Lung (tissue), 12 donors: Measurements from ENCODE around the gene RTTN. TPM values are rescaled to one million over a fixed set of nuclear protein-coding genes. Genes with fewer than 3 reads are reported as not detected.

ENCODE experiments used
- ATAC-seq: fragments of 200-7000 bp; cut with Tn5 transposase; one replicate; pipeline ENCODE4 v1.9.1; 2020; ENCODE audit warnings: moderate number of reproducible peaks; ENCODE audit not compliant: insufficient read depth, low FRiP score
- DNase-seq, 3 donors: peaks; one replicate each; pipeline ENCODE4 v3.0.0-alpha.2; 2013 to 2017
- H3K27ac ChIP-seq, 2 donors: one replicate each; pipeline ENCODE4 v1.5.1; 2013; ENCODE audit warnings: mild to moderate bottlenecking in 2 of 2, moderate library complexity in 2 of 2, control low read depth in 1 of 2, inconsistent platforms in 1 of 2, low read depth in 1 of 2, low read length in 1 of 2
- H3K27me3 ChIP-seq, 3 donors: one replicate each; pipeline ENCODE4 v1.5.1; 2013; ENCODE audit warnings: low read length in 2 of 3; ENCODE audit not compliant: control insufficient read depth in 3 of 3, insufficient read depth in 3 of 3
- H3K36me3 ChIP-seq, 4 donors: one replicate each; pipeline ENCODE4 v1.5.1; 2013; ENCODE audit warnings: low read length in 4 of 4, mild to moderate bottlenecking in 1 of 4, moderate library complexity in 1 of 4; ENCODE audit not compliant: control insufficient read depth in 4 of 4, insufficient read depth in 4 of 4
- H3K4me1 ChIP-seq, 5 donors: one replicate each; pipeline ENCODE4 v1.5.1; 2013; ENCODE audit warnings: low read length in 5 of 5, mild to moderate bottlenecking in 2 of 5, moderate library complexity in 1 of 5; ENCODE audit not compliant: control insufficient read depth in 5 of 5, insufficient read depth in 5 of 5
- H3K4me3 ChIP-seq: one replicate; pipeline ENCODE4 v1.5.1; 2013; ENCODE audit warnings: mild to moderate bottlenecking, control low read depth, moderate library complexity
- H3K9ac ChIP-seq, 2 donors: one replicate each; pipeline ENCODE4 v1.5.1; 2013; ENCODE audit warnings: low read length in 2 of 2, control low read depth in 1 of 2; ENCODE audit not compliant: insufficient read depth in 1 of 2
- H3K9me3 ChIP-seq, 4 donors: one replicate each; pipeline ENCODE4 v1.5.1; 2013; ENCODE audit warnings: low read length in 3 of 4, mild to moderate bottlenecking in 1 of 4, moderate library complexity in 1 of 4; ENCODE audit not compliant: control insufficient read depth in 4 of 4, insufficient read depth in 3 of 4
- WGBS, 2 donors: extraction: QIAGEN DNeasy Blood & Tissue Kit; methylation state at CpG; one replicate each; pipeline ENCODE4 v1.1.7; 2013; 5-methylcytosine and 5-hydroxymethylcytosine counted together
- polyA plus RNA-seq, 2 donors: library from polyadenylated mRNA; stranded (reverse); fragments of 200-250 nt; gene quantifications; one replicate each; pipeline ENCODE4 v1.2.1, GENCODE V29; 2013
- total RNA-seq, 2 donors: library from RNA; depleted of rRNA in 1 of 2; stranded (reverse); fragments of >200 nt in 1 of 2; gene quantifications; one replicate each; pipeline ENCODE4 v1.2.1, GENCODE V29; 2014 to 2021
- TF ChIP-seq, protein P1 (sequence below): IDR thresholded peaks from 2 replicates; pipeline ENCODE4 v1.5.1; 2012; ENCODE audit warnings: mild to moderate bottlenecking; ENCODE audit errors: control extremely low read depth, extremely low read depth
- donor health status: control.
- donor health status: control.
- donor health status: Bipolar disorder and iron deficiency.
- donor health status: healthy.
- donor health status: DM: yes; HTN: yes; CAD: no.

The RTTN gene
- total and polyA plus RNA-seq, 4 donors: 2.1 to 50.8 (median 9.2) TPM

DNA sequence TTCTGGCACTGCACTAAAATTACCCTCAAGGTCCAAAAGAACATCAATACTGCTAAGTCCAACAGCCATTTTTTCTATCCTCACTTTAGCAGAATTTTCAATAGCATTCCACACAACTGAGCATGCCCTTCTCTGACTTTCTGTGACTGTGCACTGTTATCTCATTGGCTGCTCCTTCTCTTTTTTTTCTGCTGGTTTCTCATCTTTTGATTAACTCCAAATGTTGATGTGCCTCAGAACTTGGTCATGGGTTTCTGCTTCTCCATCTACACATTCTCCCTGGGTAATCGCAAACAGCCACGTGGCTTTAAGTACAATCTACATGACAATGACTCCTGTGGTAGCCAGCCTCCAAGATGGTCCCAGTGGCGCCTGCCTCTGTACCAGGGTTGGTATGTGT, 182.9 kb downstream of the RTTN start:
- ATAC-seq: no peak
- TF ChIP-seq, protein P1, sequence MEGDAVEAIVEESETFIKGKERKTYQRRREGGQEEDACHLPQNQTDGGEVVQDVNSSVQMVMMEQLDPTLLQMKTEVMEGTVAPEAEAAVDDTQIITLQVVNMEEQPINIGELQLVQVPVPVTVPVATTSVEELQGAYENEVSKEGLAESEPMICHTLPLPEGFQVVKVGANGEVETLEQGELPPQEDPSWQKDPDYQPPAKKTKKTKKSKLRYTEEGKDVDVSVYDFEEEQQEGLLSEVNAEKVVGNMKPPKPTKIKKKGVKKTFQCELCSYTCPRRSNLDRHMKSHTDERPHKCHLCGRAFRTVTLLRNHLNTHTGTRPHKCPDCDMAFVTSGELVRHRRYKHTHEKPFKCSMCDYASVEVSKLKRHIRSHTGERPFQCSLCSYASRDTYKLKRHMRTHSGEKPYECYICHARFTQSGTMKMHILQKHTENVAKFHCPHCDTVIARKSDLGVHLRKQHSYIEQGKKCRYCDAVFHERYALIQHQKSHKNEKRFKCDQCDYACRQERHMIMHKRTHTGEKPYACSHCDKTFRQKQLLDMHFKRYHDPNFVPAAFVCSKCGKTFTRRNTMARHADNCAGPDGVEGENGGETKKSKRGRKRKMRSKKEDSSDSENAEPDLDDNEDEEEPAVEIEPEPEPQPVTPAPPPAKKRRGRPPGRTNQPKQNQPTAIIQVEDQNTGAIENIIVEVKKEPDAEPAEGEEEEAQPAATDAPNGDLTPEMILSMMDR: no peak
- Histone ChIP-seq H3K4me3 (no peak overlapping the region), H3K9me3 (no peaks in the 10 kb centered on the region), H3K9ac (no peak overlapping the region), H3K4me1 (no peaks in the 10 kb centered on the region), H3K27ac (no peak overlapping the region), H3K27me3 (no peaks in the 10 kb centered on the region), H3K36me3 (peaks cover 1 to 24% (median 15%) of the 10 kb centered on the region in 4 donors)
- WGBS, 2 donors: 95 to 97% methylated on average over 3 of the region's 3 CpGs
- DNase-seq: no peak

DNA sequence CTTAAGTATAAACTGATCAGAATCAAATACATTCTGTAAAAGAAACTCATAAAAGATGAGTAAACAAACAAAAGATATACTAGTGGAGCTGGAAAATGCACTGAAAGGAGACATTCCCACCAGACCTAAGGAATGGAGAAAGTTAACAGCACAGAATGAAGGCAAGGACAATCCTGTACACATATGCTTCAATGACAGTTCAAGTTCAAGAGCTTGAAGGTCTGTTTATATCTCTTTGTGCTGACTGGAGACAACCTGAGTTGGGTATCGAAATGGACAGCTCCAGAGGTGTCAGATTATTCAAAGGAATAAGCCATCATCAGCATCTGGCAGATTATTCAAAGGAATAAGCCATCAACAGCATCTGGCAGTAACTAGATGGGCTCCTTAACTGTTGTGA, 184.0 kb downstream of the RTTN start:
- TF ChIP-seq, protein P1: no peak
- Histone ChIP-seq H3K27ac (no peak overlapping the region), H3K9ac (no peak overlapping the region), H3K4me1 (no peaks in the 10 kb centered on the region), H3K4me3 (no peak overlapping the region), H3K9me3 (no peaks in the 10 kb centered on the region), H3K36me3 (peaks cover 5 to 30% (median 17%) of the 10 kb centered on the region in 4 donors), H3K27me3 (no peaks in the 10 kb centered on the region)
- DNase-seq (no peak), ATAC-seq (no peak)
- WGBS, 2 donors: 98 to 100% methylated on average over 1 of the region's 1 CpG

DNA sequence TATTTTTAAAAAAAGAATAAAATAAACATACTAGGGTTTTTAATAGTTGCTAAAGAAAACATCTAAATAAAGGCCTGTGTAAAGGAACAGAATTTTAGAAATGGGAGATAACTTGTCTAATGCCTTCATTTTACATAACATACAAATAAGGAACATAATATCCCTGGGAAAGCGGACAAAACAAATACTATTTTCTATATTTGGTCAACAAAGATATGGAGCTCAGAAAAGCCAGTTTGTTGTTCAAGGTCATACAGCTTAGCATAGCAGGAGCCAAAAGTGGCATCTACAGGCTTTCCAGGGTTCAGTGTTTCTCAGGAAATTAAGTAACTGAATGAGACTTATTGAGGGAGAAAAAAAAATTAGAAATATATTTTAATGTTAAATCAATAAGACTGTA, 184.4 kb downstream of the RTTN start:
- no peak for DNase-seq
- Histone ChIP-seq H3K27me3 (no peaks in the 10 kb centered on the region), H3K36me3 (peaks cover 5 to 30% (median 16%) of the 10 kb centered on the region in 4 donors), H3K9me3 (no peaks in the 10 kb centered on the region), H3K9ac (no peak overlapping the region), H3K27ac (no peak overlapping the region), H3K4me1 (no peaks in the 10 kb centered on the region), H3K4me3 (no peak overlapping the region)
- 92 to 96% methylated on average over 1 of the region's 1 CpG for WGBS, 2 donors
- TF ChIP-seq, protein P1: no peak
- no peak for ATAC-seq

DNA sequence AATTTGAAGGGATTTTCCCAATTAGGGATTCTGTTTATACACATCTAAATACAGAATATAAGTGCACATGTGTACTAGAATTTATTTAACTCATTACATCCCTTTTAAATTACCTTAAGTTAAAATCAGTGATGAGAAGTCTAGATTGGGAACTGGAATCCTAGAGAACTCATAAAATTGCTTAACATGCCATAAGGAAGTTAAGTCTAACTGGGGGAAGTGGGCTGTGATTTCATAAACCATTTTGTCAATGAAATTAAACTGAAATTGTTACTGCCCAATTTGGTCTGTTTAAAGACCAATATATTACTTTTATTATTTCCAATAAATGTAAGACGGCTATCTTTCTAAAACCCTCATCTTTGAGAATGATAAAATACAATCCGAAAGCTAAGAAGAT, 185.5 kb downstream of the RTTN start:
- H3K4me3 ChIP-seq: no peak overlapping the region
- DNase-seq (no peak), ATAC-seq (no peak)
- H3K9me3 ChIP-seq: no peaks in the 10 kb centered on the region
- no peaks in the 10 kb centered on the region for H3K27me3 ChIP-seq
- H3K9ac ChIP-seq: no peak overlapping the region
- peaks cover 5 to 34% (median 13%) of the 10 kb centered on the region in 4 donors for H3K36me3 ChIP-seq
- WGBS, 2 donors: 95 to 96% methylated on average over 2 of the region's 2 CpGs
- TF ChIP-seq, protein P1: no peak
- no peaks in the 10 kb centered on the region for H3K4me1 ChIP-seq
- H3K27ac ChIP-seq: no peak overlapping the region
